HepG2 (cell line): ENCODE results near the gene RPL36AL. TPM values are rescaled to one million over a fixed set of nuclear protein-coding genes. Genes with fewer than 3 reads are reported as not detected.
"Not testable (repeated sequence)": the region's sequence is repeated elsewhere in the genome, so short reads cannot be mapped to it uniquely, and the experiment has no call there.

Experiments used
- ATAC-seq: fragments of 200-7000 bp; cut with Tn5 transposase; 3 replicates; pipeline ENCODE4 v1.9.1; 2020; ENCODE audit warnings: mild to moderate bottlenecking, moderate library complexity
- BruUV-seq: library from RNA; stranded (reverse); fragments of 400-500 nt; replicated peaks from 2 replicates; lab custom pipeline; 2021; lab: Mats Ljungman, UMichigan
- CTCF ChIA-PET: fragments of 300-600 bp; formaldehyde crosslinking; extraction: SDS; loops from one replicate; lab custom pipeline; 2021; ENCODE audit warnings: low total read pairs, inconsistent platforms, low intra/inter-chr PET ratio; lab: Yijun Ruan, JAX
- POLR2A ChIA-PET: fragments of 350-600 bp; sonication (Branson Sonifier 250); formaldehyde crosslinking; loops from one replicate; lab custom pipeline; 2020; ENCODE audit warnings: antibody characterized with exemption, inconsistent platforms; lab: Yijun Ruan, JAX
- DNase-seq: peaks from one replicate; pipeline ENCODE4 v3.0.0-alpha.2; 2015; ENCODE audit warnings: low spot score
- FAIRE-seq: peaks from 3 replicates; lab custom pipeline; 2011; peaks lifted over from hg19 to GRCh38; lab: Jason Lieb, UNC
- H2AFZ ChIP-seq: one replicate; pipeline ENCODE4 v1.6.1; 2011; ENCODE audit warnings: low read length, inconsistent platforms
- H3K27ac ChIP-seq: fragments of 300-600 bp; 3 replicates; pipeline ENCODE4 v1.8.0; 2011; ENCODE audit warnings: mixed run types, mild to moderate bottlenecking, mixed read lengths, low read length, inconsistent platforms; ENCODE audit not compliant: insufficient read depth; ENCODE audit errors: extremely low read length
- H3K27me3 ChIP-seq, 2 experiments: fragments of 200-600 bp in 1 of 2; 2 replicates in 1 of 2; 3 replicates in 1 of 2; pipeline versions ENCODE4 v1.6.0 to v1.8.0; 2011; ENCODE audit warnings: low read length in 2 of 2, mild to moderate bottlenecking in 2 of 2, moderate library complexity in 2 of 2, inconsistent platforms in 1 of 2; ENCODE audit not compliant: insufficient read depth in 2 of 2, control insufficient read depth in 1 of 2
- H3K36me3 ChIP-seq, 2 experiments: fragments of 200-600 bp in 1 of 2; replicated peaks in 1 of 2; 2 replicates in 1 of 2; 3 replicates in 1 of 2; pipeline versions ENCODE4 v1.5.1 to v1.8.0; 2011; ENCODE audit warnings: low read length in 2 of 2, inconsistent platforms in 1 of 2; ENCODE audit not compliant: insufficient read depth in 2 of 2, control insufficient read depth in 1 of 2
- H3K4me1 ChIP-seq: 2 replicates; pipeline ENCODE4 v1.5.1; 2012; ENCODE audit warnings: low read length, inconsistent platforms; ENCODE audit not compliant: insufficient read depth
- H3K4me2 ChIP-seq: 2 replicates; pipeline ENCODE4 v1.6.0; 2011; ENCODE audit warnings: low read depth, low read length, inconsistent platforms
- H3K4me3 ChIP-seq, 3 experiments: fragments of 200-600 bp in 1 of 3; sonication (generic), shearing (Covaris generic) in 1 of 3; replicated peaks in 1 of 3; 2 replicates each; pipeline ENCODE4 v1.5.1; 2011 to 2016; ENCODE audit warnings: low read length in 3 of 3, inconsistent platforms in 2 of 3, low read depth in 2 of 3, mild to moderate bottlenecking in 2 of 3, control low read depth in 1 of 3, mixed read lengths in 1 of 3; ENCODE audit not compliant: insufficient read depth in 1 of 3
- H3K79me2 ChIP-seq: one replicate; pipeline ENCODE4 v1.6.1; 2011; ENCODE audit warnings: low read length, inconsistent platforms; ENCODE audit not compliant: insufficient read depth
- H3K9ac ChIP-seq: 2 replicates; pipeline ENCODE4 v1.6.0; 2011; ENCODE audit warnings: mild to moderate bottlenecking, low read depth, low read length, inconsistent platforms; ENCODE audit not compliant: insufficient read depth
- H3K9me3 ChIP-seq: 2 replicates; pipeline ENCODE4 v1.5.1; 2012; ENCODE audit warnings: mild to moderate bottlenecking, low read length
- H4K20me1 ChIP-seq: 2 replicates; pipeline ENCODE4 v1.6.0; 2011; ENCODE audit warnings: inconsistent platforms, mild to moderate bottlenecking, low read length, moderate library complexity; ENCODE audit not compliant: insufficient read depth
- CHD4 ChIP-seq: fragments of 200-600 bp; sonication (generic); IDR thresholded peaks from 2 replicates; pipeline ENCODE4 v1.7.0; 2017; ENCODE audit warnings: mild to moderate bottlenecking, low read length, borderline replicate concordance
- POGZ ChIP-seq: sonication (generic); formaldehyde crosslinking; IDR thresholded peaks from 2 replicates; pipeline ENCODE4 v1.4.0; 2020; ENCODE audit warnings: mild to moderate bottlenecking, missing genetic modification reagents
- SNAI1 ChIP-seq: sonication (generic); formaldehyde crosslinking; IDR thresholded peaks from 2 replicates; pipeline ENCODE4 v1.5.0; 2020; ENCODE audit warnings: mild to moderate bottlenecking, missing genetic modification reagents, borderline replicate concordance
- ZMYM3 ChIP-seq: sonication (generic); formaldehyde crosslinking; IDR thresholded peaks from 2 replicates; pipeline ENCODE4 v1.5.1; 2020; ENCODE audit warnings: mild to moderate bottlenecking, missing genetic modification reagents
- ZNF460 ChIP-seq: sonication (generic); formaldehyde crosslinking; IDR thresholded peaks from 2 replicates; pipeline ENCODE4 v1.5.1; 2020; ENCODE audit warnings: missing genetic modification reagents, mild to moderate bottlenecking, borderline replicate concordance
- WGBS: methylation state at CpG from one replicate; pipeline ENCODE4 v1.1.6; 2017; ENCODE audit warnings: low lambda C conversion rate; 5-methylcytosine and 5-hydroxymethylcytosine counted together
- in situ Hi-C: cut with HindIII; loops from 2 replicates; pipeline ENCODE4 v1.10.0; 2017; ENCODE audit warnings: low pct_unique_long_range_greater_than_20kb; ENCODE audit not compliant: extremely low pct_ligation_motif_present
- intact Hi-C: fragments of 100-400 bp; cut with micrococcal nuclease; formaldehyde crosslinking; loops from one replicate; pipeline ENCODE4 v1.10.0; 2022; ENCODE audit not compliant: unreplicated experiment
- polyA plus RNA-seq, 8 experiments: library from polyadenylated mRNA; depleted of rRNA in 3 of 8; stranded (reverse) in 7 of 8; unstranded in 1 of 8; fragments of >200 nt; fragmentation: Illumina TruSeq in 4 of 8; extraction: Trizol in 4 of 8; gene quantifications; 2 replicates each; pipeline versions ENCODE4 v1.2.1 to v1.2.3, GENCODE V29; 2011 to 2016; ENCODE audit warnings: low read depth in 4 of 8, missing spikeins in 1 of 8, mixed read lengths in 1 of 8; ENCODE audit not compliant: insufficient read depth in 1 of 8
- total RNA-seq, 5 experiments: library from RNA; depleted of rRNA; stranded (reverse); fragments of >200 nt; fragmentation: Illumina TruSeq; extraction: Trizol; gene quantifications; 2 replicates each; pipeline ENCODE4 v1.2.3, GENCODE V29; 2016; ENCODE audit warnings: low read depth in 1 of 5
- TF ChIP-seq, protein P1 (sequence below): sonication (generic); formaldehyde crosslinking; IDR thresholded peaks from 2 replicates; pipeline ENCODE4 v1.5.1; 2020; ENCODE audit warnings: mild to moderate bottlenecking, missing genetic modification reagents, moderate library complexity

RPL36AL gene
- total and polyA plus RNA-seq, 2 of the 13 experiments (the other 11 are each of a cell fraction or from before 2014, with no cell fraction given) = 90.0 to 294 TPM

DNA sequence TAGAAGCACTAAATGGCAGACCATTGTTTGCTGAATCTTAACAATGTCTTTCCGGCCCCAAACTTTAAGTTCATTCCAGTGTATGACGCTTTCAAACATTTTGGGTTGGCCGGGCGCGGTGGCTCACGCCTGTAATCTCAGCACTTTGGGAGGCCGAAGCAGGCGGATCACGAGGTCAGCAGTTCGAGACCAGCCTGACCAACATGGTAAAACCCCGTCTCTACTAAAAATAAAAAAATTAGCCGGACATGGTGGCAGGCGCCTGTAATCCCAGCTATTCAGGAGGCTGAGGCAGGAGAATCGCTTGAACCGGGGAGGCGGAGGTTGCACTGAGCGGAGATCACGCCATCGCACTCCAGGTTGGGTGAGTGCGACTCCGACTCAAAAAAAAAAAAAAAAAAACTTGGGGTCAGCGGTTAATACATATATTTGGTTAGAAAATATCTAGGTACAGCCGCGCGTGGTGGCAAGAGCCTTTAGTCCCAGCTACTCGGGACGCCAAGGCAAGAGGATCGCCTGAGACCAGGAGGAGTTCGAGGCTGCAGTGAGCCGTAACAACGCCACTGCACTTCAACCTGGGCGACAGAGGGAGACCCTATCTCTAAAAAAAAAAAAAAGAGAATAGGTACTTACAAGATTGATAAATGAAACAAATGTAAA is 35.3 kb downstream of the RPL36AL start:
- peaks cover 4 to 19% of the 10 kb centered on the region in 2 experiments; a peak in 4 of 5 replicates for H3K36me3 ChIP-seq
- FAIRE-seq, DNase-seq, in situ Hi-C loops, ATAC-seq, H2AFZ ChIP-seq, H3K27me3 ChIP-seq, BruUV-seq, intact Hi-C loops, H3K9me3 ChIP-seq: not testable (repeated sequence)
- peak overlapping the region; percentile 89 for H3K27ac ChIP-seq
- ChIA-PET CTCF (interaction anchor here (0.9 kb wide), 1 partner anchor 48 kb away, joined by 3 read pairs; no protein-coding TSS in a partner anchor), POLR2A (interaction anchor here (1.4 to 5.8 kb wide), 4 partner anchors 11 to 276 kb away, joined by 4 to 97 read pairs (median 34); partner anchors contain the start of genes LRR1, MGAT2, NEMF and RPL36AL)
- peak overlapping the region; percentile 99 for H3K9ac ChIP-seq
- peaks cover 45% of the 10 kb centered on the region for H3K4me1 ChIP-seq
- WGBS = under 1% methylated on average over 32 of the region's 32 CpGs
- H4K20me1 ChIP-seq = peaks cover 51% of the 10 kb centered on the region
- H3K4me2 ChIP-seq = peak overlapping the region; percentile 75
- TF ChIP-seq CHD4 (peak; percentile 55; the same call in 1 of the 2 replicates), ZNF460 (CRISPR knock-in tag) (peak; percentile 66), POGZ (0 out of 2 replicates have a peak, but pooled peaks have one; percentile 15), ZMYM3 (CRISPR knock-in tag) (0 out of 2 replicates have a peak, but pooled peaks have one; percentile 16), SNAI1 (0 out of 2 replicates have a peak, but pooled peaks have one; percentile 9)
- TF ChIP-seq, protein P1, sequence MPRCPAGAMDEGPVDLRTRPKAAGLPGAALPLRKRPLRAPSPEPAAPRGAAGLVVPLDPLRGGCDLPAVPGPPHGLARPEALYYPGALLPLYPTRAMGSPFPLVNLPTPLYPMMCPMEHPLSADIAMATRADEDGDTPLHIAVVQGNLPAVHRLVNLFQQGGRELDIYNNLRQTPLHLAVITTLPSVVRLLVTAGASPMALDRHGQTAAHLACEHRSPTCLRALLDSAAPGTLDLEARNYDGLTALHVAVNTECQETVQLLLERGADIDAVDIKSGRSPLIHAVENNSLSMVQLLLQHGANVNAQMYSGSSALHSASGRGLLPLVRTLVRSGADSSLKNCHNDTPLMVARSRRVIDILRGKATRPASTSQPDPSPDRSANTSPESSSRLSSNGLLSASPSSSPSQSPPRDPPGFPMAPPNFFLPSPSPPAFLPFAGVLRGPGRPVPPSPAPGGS (CRISPR knock-in tag) = 0 out of 2 replicates have a peak, but pooled peaks have one; percentile 41
- peaks cover 56% of the 10 kb centered on the region for H3K79me2 ChIP-seq
- peak overlapping the region; percentile 82 to 98 (median 94) for H3K4me3 ChIP-seq
